ENCODE results near the gene TTLL11.

DNA sequence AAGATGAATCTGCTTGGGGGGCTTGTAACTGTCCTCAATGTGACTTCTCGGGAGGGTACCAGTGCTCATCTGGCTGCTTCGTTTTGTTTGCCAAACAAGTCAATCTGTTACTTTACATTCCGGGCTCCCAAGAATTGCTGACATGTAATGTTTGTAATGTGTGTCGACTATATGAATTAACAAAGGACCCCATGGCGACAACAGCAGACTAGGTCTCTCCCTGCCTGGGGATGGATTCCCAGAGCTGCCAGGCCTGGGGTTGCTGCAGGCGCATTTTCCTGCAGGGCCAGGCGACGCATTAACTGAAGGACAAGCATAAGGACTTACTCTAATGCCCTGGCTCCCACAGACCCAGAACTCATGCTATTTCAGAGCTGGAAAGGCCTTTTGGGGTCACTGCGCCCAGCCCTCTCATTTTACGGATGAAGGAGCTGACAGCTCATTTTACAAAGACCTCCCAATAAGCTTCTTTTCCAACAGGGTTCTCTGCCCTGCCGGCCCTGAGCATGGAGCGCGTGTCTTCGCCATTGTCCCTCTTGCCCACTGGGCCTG, 214.8 kb downstream of the TTLL11 start:
- TF ChIP-seq, protein P1, sequence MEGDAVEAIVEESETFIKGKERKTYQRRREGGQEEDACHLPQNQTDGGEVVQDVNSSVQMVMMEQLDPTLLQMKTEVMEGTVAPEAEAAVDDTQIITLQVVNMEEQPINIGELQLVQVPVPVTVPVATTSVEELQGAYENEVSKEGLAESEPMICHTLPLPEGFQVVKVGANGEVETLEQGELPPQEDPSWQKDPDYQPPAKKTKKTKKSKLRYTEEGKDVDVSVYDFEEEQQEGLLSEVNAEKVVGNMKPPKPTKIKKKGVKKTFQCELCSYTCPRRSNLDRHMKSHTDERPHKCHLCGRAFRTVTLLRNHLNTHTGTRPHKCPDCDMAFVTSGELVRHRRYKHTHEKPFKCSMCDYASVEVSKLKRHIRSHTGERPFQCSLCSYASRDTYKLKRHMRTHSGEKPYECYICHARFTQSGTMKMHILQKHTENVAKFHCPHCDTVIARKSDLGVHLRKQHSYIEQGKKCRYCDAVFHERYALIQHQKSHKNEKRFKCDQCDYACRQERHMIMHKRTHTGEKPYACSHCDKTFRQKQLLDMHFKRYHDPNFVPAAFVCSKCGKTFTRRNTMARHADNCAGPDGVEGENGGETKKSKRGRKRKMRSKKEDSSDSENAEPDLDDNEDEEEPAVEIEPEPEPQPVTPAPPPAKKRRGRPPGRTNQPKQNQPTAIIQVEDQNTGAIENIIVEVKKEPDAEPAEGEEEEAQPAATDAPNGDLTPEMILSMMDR (IDR thresholded peaks at IDR 0.05; ENCODE audit: poor library complexity, severe bottlenecking): no peak
- TF ChIP-seq, protein P2, sequence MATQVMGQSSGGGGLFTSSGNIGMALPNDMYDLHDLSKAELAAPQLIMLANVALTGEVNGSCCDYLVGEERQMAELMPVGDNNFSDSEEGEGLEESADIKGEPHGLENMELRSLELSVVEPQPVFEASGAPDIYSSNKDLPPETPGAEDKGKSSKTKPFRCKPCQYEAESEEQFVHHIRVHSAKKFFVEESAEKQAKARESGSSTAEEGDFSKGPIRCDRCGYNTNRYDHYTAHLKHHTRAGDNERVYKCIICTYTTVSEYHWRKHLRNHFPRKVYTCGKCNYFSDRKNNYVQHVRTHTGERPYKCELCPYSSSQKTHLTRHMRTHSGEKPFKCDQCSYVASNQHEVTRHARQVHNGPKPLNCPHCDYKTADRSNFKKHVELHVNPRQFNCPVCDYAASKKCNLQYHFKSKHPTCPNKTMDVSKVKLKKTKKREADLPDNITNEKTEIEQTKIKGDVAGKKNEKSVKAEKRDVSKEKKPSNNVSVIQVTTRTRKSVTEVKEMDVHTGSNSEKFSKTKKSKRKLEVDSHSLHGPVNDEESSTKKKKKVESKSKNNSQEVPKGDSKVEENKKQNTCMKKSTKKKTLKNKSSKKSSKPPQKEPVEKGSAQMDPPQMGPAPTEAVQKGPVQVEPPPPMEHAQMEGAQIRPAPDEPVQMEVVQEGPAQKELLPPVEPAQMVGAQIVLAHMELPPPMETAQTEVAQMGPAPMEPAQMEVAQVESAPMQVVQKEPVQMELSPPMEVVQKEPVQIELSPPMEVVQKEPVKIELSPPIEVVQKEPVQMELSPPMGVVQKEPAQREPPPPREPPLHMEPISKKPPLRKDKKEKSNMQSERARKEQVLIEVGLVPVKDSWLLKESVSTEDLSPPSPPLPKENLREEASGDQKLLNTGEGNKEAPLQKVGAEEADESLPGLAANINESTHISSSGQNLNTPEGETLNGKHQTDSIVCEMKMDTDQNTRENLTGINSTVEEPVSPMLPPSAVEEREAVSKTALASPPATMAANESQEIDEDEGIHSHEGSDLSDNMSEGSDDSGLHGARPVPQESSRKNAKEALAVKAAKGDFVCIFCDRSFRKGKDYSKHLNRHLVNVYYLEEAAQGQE (IDR thresholded peaks at IDR 0.05; ENCODE audit: borderline replicate concordance): no peak
- TF ChIP-seq POLR2AphosphoS5 (IDR thresholded peaks at IDR 0.05) (no peak), RAD21 (conservative IDR thresholded peaks at IDR 0.05) (no peak), EZH2 (IDR thresholded peaks at IDR 0.05; ENCODE audit: borderline replicate concordance, insufficient read depth, low read length, poor library complexity, severe bottlenecking) (no peak), EP300 (conservative IDR thresholded peaks at IDR 0.05; ENCODE audit: poor library complexity, severe bottlenecking) (no peak)
